IPS-15b (cell line): Measurements from ENCODE around the gene OR6J1.
A peak's percentile ranks its signal among the peaks of the same experiment; 100 is the strongest.
"Not testable (repeated sequence)": the region's sequence is repeated elsewhere in the genome, so short reads cannot be mapped to it uniquely, and the experiment has no call there.

Experiments used
- H3K27me3 ChIP-seq: one replicate; pipeline ENCODE4 v1.6.1; 2013; ENCODE audit warnings: low read length; ENCODE audit not compliant: control insufficient read depth, insufficient read depth
- H3K36me3 ChIP-seq: one replicate; pipeline ENCODE4 v1.6.1; 2013; ENCODE audit warnings: low read length; ENCODE audit not compliant: control insufficient read depth, insufficient read depth
- H3K4me1 ChIP-seq: one replicate; pipeline ENCODE4 v1.6.1; 2013; ENCODE audit warnings: mild to moderate bottlenecking, low read length; ENCODE audit not compliant: control insufficient read depth, insufficient read depth
- H3K4me3 ChIP-seq: one replicate; pipeline ENCODE4 v1.5.1; 2013; ENCODE audit warnings: low read depth, low read length
- H3K9ac ChIP-seq: one replicate; pipeline ENCODE4 v1.6.1; 2013; ENCODE audit warnings: low read depth, mild to moderate bottlenecking, low read length
- H3K9me3 ChIP-seq: one replicate; pipeline ENCODE4 v1.6.1; 2013; ENCODE audit warnings: mild to moderate bottlenecking, low read length; ENCODE audit not compliant: control insufficient read depth, insufficient read depth

OR6J1 gene

GRCh38 chr14:22626590-22626989, 17.6 kb downstream of the OR6J1 start:
- no peaks in the 10 kb centered on the region for H3K36me3 ChIP-seq
- H3K27me3 ChIP-seq = no peaks in the 10 kb centered on the region
- no peak overlapping the region for H3K9ac ChIP-seq
- H3K4me1 ChIP-seq = peaks cover 9% of the 10 kb centered on the region
- H3K9me3 ChIP-seq = no peaks in the 10 kb centered on the region
- no peak overlapping the region for H3K4me3 ChIP-seq

GRCh38 chr14:22623047-22623446, 21.1 kb downstream of the OR6J1 start:
- Histone ChIP-seq H3K4me1 (peaks cover 9% of the 10 kb centered on the region), H3K9me3 (no peaks in the 10 kb centered on the region), H3K27me3 (no peaks in the 10 kb centered on the region), H3K36me3 (no peaks in the 10 kb centered on the region), H3K4me3 (no peak overlapping the region), H3K9ac (no peak overlapping the region)

- Histone ChIP-seq H3K9ac (no peak overlapping the region), H3K4me1 (peaks cover 9% of the 10 kb centered on the region), H3K36me3 (no peaks in the 10 kb centered on the region), H3K27me3 (no peaks in the 10 kb centered on the region), H3K9me3 (no peaks in the 10 kb centered on the region), H3K4me3 (no peak overlapping the region)
These were observed 21.9 kb downstream of the OR6J1 start for GRCh38 chr14:22622255-22622654.

GRCh38 chr14:22615765-22616164, 28.4 kb downstream of the OR6J1 start:
- H3K36me3 ChIP-seq, H3K27me3 ChIP-seq, H3K4me3 ChIP-seq, H3K9ac ChIP-seq, H3K4me1 ChIP-seq, H3K9me3 ChIP-seq: not testable (repeated sequence)

- peaks cover 6% of the 10 kb centered on the region for H3K4me1 ChIP-seq
- H3K27me3 ChIP-seq = no peaks in the 10 kb centered on the region
- no peak overlapping the region for H3K4me3 ChIP-seq
- peaks cover 19% of the 10 kb centered on the region for H3K36me3 ChIP-seq
- peak overlapping the region; percentile 2 for H3K9ac ChIP-seq
- H3K9me3 ChIP-seq = no peaks in the 10 kb centered on the region
These were observed 29.8 kb downstream of the OR6J1 start for GRCh38 chr14:22614240-22614799.

GRCh38 chr14:22613736-22614239, 30.4 kb downstream of the OR6J1 start:
- H3K36me3 ChIP-seq = peaks cover 19% of the 10 kb centered on the region
- H3K9me3 ChIP-seq = no peaks in the 10 kb centered on the region
- peak overlapping the region; percentile 2 for H3K9ac ChIP-seq
- H3K4me1 ChIP-seq = peaks cover 6% of the 10 kb centered on the region
- H3K4me3 ChIP-seq = no peak overlapping the region
- H3K27me3 ChIP-seq = no peaks in the 10 kb centered on the region

- H3K27me3 ChIP-seq = no peaks in the 10 kb centered on the region
These were observed 31.0 kb downstream of the OR6J1 start for GRCh38 chr14:22613106-22613695.

GRCh38 chr14:22610931-22611330, 33.2 kb downstream of the OR6J1 start:
- no peak overlapping the region for H3K9ac ChIP-seq
- peaks cover 36% of the 10 kb centered on the region for H3K36me3 ChIP-seq
- no peak overlapping the region for H3K4me3 ChIP-seq
- no peaks in the 10 kb centered on the region for H3K27me3 ChIP-seq
- no peaks in the 10 kb centered on the region for H3K9me3 ChIP-seq
- peaks cover 6% of the 10 kb centered on the region for H3K4me1 ChIP-seq

More at GRCh38 chr14:22613106-22613695, 31.0 kb downstream of the OR6J1 start:
- no peaks in the 10 kb centered on the region for H3K9me3 ChIP-seq
- H3K4me3 ChIP-seq = no peak overlapping the region
- H3K36me3 ChIP-seq = peaks cover 19% of the 10 kb centered on the region
- no peak overlapping the region for H3K9ac ChIP-seq
- H3K4me1 ChIP-seq = peaks cover 6% of the 10 kb centered on the region

- Histone ChIP-seq H3K36me3 (peaks cover 61% of the 10 kb centered on the region), H3K27me3 (no peaks in the 10 kb centered on the region), H3K9ac (no peak overlapping the region), H3K4me3 (no peak overlapping the region), H3K9me3 (no peaks in the 10 kb centered on the region), H3K4me1 (no peaks in the 10 kb centered on the region)
These were observed 36.9 kb downstream of the OR6J1 start for GRCh38 chr14:22607291-22607690.

- Histone ChIP-seq H3K9ac (no peak overlapping the region), H3K9me3 (no peaks in the 10 kb centered on the region), H3K4me3 (no peak overlapping the region), H3K36me3 (peaks cover 68% of the 10 kb centered on the region), H3K27me3 (no peaks in the 10 kb centered on the region), H3K4me1 (no peaks in the 10 kb centered on the region)
These were observed 37.8 kb downstream of the OR6J1 start for GRCh38 chr14:22606380-22606779.

GRCh38 chr14:22602862-22603261, 41.3 kb downstream of the OR6J1 start:
- peaks cover 8% of the 10 kb centered on the region for H3K4me1 ChIP-seq
- no peak overlapping the region for H3K9ac ChIP-seq
- H3K9me3 ChIP-seq = no peaks in the 10 kb centered on the region
- peaks cover 52% of the 10 kb centered on the region for H3K36me3 ChIP-seq
- H3K4me3 ChIP-seq = no peak overlapping the region
- no peaks in the 10 kb centered on the region for H3K27me3 ChIP-seq

- peaks cover 8% of the 10 kb centered on the region for H3K4me1 ChIP-seq
- H3K27me3 ChIP-seq = no peaks in the 10 kb centered on the region
- H3K9me3 ChIP-seq = no peaks in the 10 kb centered on the region
- H3K9ac ChIP-seq = no peak overlapping the region
- no peak overlapping the region for H3K4me3 ChIP-seq
- H3K36me3 ChIP-seq = peaks cover 43% of the 10 kb centered on the region
These were observed 42.2 kb downstream of the OR6J1 start for GRCh38 chr14:22601996-22602395.
